Upper lobe of left lung (tissue), 4 donors: Measurements from ENCODE around the gene GNG7.

Source experiments
- EP300 ChIP-seq, 4 donors: sonication (generic); formaldehyde crosslinking; IDR thresholded peaks; one replicate each; pipeline ENCODE4 v1.5.1; 2017; ENCODE audit warnings: antibody characterized with exemption in 4 of 4, control low read depth in 2 of 4
- POLR2A ChIP-seq, 4 donors: fragments of 450-650 bp; IDR thresholded peaks; one replicate each; pipeline ENCODE4 v1.5.1; 2016 to 2017; ENCODE audit warnings: antibody characterized with exemption in 4 of 4, mild to moderate bottlenecking in 2 of 4
- POLR2AphosphoS5 ChIP-seq, 2 donors: sonication (generic); formaldehyde crosslinking; IDR thresholded peaks; one replicate each; pipeline ENCODE4 v1.5.1; 2017; ENCODE audit warnings: antibody characterized with exemption in 2 of 2
- TF ChIP-seq, protein P1 (sequence below), 6 experiments: fragments of 450-650 bp in 4 of 6; fragments of 200-600 bp in 2 of 6; sonication (generic) in 2 of 6; IDR thresholded peaks; one replicate each; pipeline ENCODE4 v1.5.1; 2016 to 2019; ENCODE audit warnings: antibody characterized with exemption in 6 of 6

- TF ChIP-seq, protein P1, sequence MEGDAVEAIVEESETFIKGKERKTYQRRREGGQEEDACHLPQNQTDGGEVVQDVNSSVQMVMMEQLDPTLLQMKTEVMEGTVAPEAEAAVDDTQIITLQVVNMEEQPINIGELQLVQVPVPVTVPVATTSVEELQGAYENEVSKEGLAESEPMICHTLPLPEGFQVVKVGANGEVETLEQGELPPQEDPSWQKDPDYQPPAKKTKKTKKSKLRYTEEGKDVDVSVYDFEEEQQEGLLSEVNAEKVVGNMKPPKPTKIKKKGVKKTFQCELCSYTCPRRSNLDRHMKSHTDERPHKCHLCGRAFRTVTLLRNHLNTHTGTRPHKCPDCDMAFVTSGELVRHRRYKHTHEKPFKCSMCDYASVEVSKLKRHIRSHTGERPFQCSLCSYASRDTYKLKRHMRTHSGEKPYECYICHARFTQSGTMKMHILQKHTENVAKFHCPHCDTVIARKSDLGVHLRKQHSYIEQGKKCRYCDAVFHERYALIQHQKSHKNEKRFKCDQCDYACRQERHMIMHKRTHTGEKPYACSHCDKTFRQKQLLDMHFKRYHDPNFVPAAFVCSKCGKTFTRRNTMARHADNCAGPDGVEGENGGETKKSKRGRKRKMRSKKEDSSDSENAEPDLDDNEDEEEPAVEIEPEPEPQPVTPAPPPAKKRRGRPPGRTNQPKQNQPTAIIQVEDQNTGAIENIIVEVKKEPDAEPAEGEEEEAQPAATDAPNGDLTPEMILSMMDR (IDR thresholded peaks at IDR 0.05) = no peak
- no peak for TF ChIP-seq EP300 (IDR thresholded peaks at IDR 0.05)
- no peak for TF ChIP-seq POLR2AphosphoS5 (IDR thresholded peaks at IDR 0.05)
- TF ChIP-seq POLR2A (IDR thresholded peaks at IDR 0.05) = no peak
Observed at GRCh38 chr19:2645826-2646225, 56.7 kb downstream of the GNG7 start.
